ENCODE measurements around the gene TAS2R19.
"Not testable (repeated sequence)": the region's sequence is repeated elsewhere in the genome, so short reads cannot be mapped to it uniquely, and the experiment has no call there.

DNA sequence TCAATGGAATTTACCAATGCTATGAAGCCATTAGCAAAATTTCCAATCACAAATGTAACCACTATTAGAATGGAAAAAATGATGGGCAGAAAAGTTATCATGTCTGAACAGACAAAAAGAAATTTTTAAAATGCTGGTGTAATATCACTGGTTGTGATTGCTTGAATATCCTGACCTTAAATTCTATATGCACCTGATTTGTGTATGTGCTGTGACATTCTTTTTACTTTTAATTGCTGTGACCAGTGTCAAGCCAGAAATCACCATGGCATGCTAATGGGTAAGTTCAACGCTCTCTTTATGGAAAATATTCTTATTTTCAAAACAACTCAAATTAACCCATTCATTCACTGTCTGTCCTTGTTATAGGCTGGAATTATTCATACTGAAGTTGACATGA is 39.8 kb upstream of the TAS2R19 start, which contains the start of gene TAS2R46:
- TF ChIP-seq BHLHE40 (IDR thresholded peaks at IDR 0.05; ENCODE audit: borderline replicate concordance); ELF4 (IDR thresholded peaks at IDR 0.05); FOXA1 (IDR thresholded peaks at IDR 0.05): not testable (repeated sequence)
